SK-N-SH treated with all-trans-retinoic acid at 6 μM for 48 hours (cell line): Measurements from ENCODE around the gene FXR1.
"Not testable (repeated sequence)": the region's sequence is repeated elsewhere in the genome, so short reads cannot be mapped to it uniquely, and the experiment has no call there.

Experiments used
- ATAC-seq: fragments of 200-7000 bp; cut with Tn5 transposase; 3 replicates; pipeline ENCODE4 v1.9.1; 2020; ENCODE audit warnings: mild to moderate bottlenecking, moderate library complexity
- ARNTL ChIP-seq: fragments of 450-650 bp; formaldehyde crosslinking; IDR thresholded peaks from 2 replicates; pipeline ENCODE4 v1.5.0; 2020; ENCODE audit warnings: low read depth, mild to moderate bottlenecking, moderate library complexity, borderline replicate concordance
- BACH2 ChIP-seq: fragments of 250-450 bp; sonication (Bioruptor Pico); IDR thresholded peaks from 2 replicates; pipeline ENCODE4 v1.9.0; 2021; ENCODE audit warnings: mild to moderate bottlenecking, borderline replicate concordance
- CREB5 ChIP-seq: fragments of 250-450 bp; sonication (Bioruptor Pico); IDR thresholded peaks from 2 replicates; pipeline ENCODE4 v1.5.1; 2020; ENCODE audit warnings: low read depth, mild to moderate bottlenecking, moderate library complexity
- CSDC2 ChIP-seq: fragments of 250-450 bp; sonication (Bioruptor Pico); IDR thresholded peaks from 2 replicates; pipeline ENCODE4 v1.5.0; 2020; ENCODE audit warnings: mild to moderate bottlenecking, moderate library complexity
- CSRNP3 ChIP-seq: fragments of 250-450 bp; sonication (Bioruptor Pico); IDR thresholded peaks from 2 replicates; pipeline ENCODE4 v1.5.1; 2021; ENCODE audit warnings: mild to moderate bottlenecking, moderate library complexity
- ESRRG ChIP-seq: fragments of 250-450 bp; sonication (Bioruptor Pico); IDR thresholded peaks from 2 replicates; pipeline ENCODE4 v1.6.1; 2021; ENCODE audit warnings: mild to moderate bottlenecking
- GLIS3 ChIP-seq: fragments of 250-450 bp; sonication (Bioruptor Pico); IDR thresholded peaks from 2 replicates; pipeline ENCODE4 v1.5.0; 2020; ENCODE audit warnings: mild to moderate bottlenecking, moderate library complexity
- ISL1 ChIP-seq: fragments of 250-450 bp; sonication (Bioruptor Pico); IDR thresholded peaks from 2 replicates; pipeline ENCODE4 v2.1.2; 2022; ENCODE audit warnings: mild to moderate bottlenecking, moderate library complexity
- OSR1 ChIP-seq: fragments of 250-450 bp; sonication (Bioruptor Pico); IDR thresholded peaks from 2 replicates; pipeline ENCODE4 v1.8.0; 2022; ENCODE audit warnings: moderate library complexity, mild to moderate bottlenecking, inconsistent platforms
- RARB ChIP-seq: fragments of 250-450 bp; sonication (Bioruptor Pico); IDR thresholded peaks from 2 replicates; pipeline ENCODE4 v1.8.0; 2021; ENCODE audit warnings: mild to moderate bottlenecking, moderate library complexity
- TOX ChIP-seq: fragments of 250-450 bp; sonication (Bioruptor Pico); IDR thresholded peaks from 2 replicates; pipeline ENCODE4 v1.8.0; 2021; ENCODE audit warnings: mild to moderate bottlenecking, moderate library complexity, borderline replicate concordance
- TSHZ2 ChIP-seq: fragments of 250-450 bp; sonication (Bioruptor Pico); IDR thresholded peaks from 2 replicates; pipeline ENCODE4 v1.5.0; 2020; ENCODE audit warnings: mild to moderate bottlenecking, moderate library complexity
- ZC3H10 ChIP-seq: fragments of 250-450 bp; sonication (Bioruptor Pico); IDR thresholded peaks from 2 replicates; pipeline ENCODE4 v1.5.1; 2021; ENCODE audit warnings: mild to moderate bottlenecking, moderate library complexity
- ZFP3 ChIP-seq: fragments of 250-450 bp; sonication (Bioruptor Pico); IDR thresholded peaks from 2 replicates; pipeline ENCODE4 v1.5.0; 2020; ENCODE audit warnings: mild to moderate bottlenecking, moderate library complexity
- ZFP30 ChIP-seq: fragments of 450-650 bp; formaldehyde crosslinking; IDR thresholded peaks from 2 replicates; pipeline ENCODE4 v1.5.0; 2022; ENCODE audit warnings: mild to moderate bottlenecking, moderate library complexity
- ZNF70 ChIP-seq: fragments of 450-650 bp; formaldehyde crosslinking; IDR thresholded peaks from 2 replicates; pipeline ENCODE4 v1.5.0; 2020; ENCODE audit warnings: mild to moderate bottlenecking, moderate library complexity

The FXR1 gene

GRCh38 chr3:180912304-180913296 is at the start of gene FXR1:
FXR1 (plus strand) TSS chr3:180912670; CDS start chr3:180912686, 16 bp downstream.
- TF ChIP-seq ESRRG (CRISPR knock-in tag) (0 out of 2 replicates have a peak, but pooled peaks have one; percentile 23), ZNF70 (CRISPR knock-in tag) (peak; percentile 41; the same call in 1 of the 2 replicates), ZFP30 (no peak)
- ATAC-seq: peak; percentile 100

- no peak for TF ChIP-seq OSR1
- no peak for TF ChIP-seq ZC3H10 (CRISPR knock-in tag)
- no peak for TF ChIP-seq ISL1 (CRISPR knock-in tag)
- no peak for TF ChIP-seq TOX (CRISPR knock-in tag)
- no peak for TF ChIP-seq BACH2 (CRISPR knock-in tag)
- no peak for TF ChIP-seq CREB5 (CRISPR knock-in tag)
- TF ChIP-seq ESRRG (CRISPR knock-in tag): no peak
- no peak for TF ChIP-seq TSHZ2 (CRISPR knock-in tag)
- no peak for TF ChIP-seq CSDC2 (CRISPR knock-in tag)
- TF ChIP-seq CSRNP3: no peak
- TF ChIP-seq RARB: no peak
- no peak for TF ChIP-seq ZFP3
- ATAC-seq: no peak
These were observed 42.3 kb upstream of the FXR1 start for GRCh38 chr3:180870008-180870699.

GRCh38 chr3:180871901-180872300 is 40.6 kb upstream of the FXR1 start:
- ATAC-seq: no peak
- no peak for TF ChIP-seq CSRNP3
- no peak for TF ChIP-seq ARNTL (CRISPR knock-in tag)
- no peak for TF ChIP-seq RARB
- no peak for TF ChIP-seq OSR1

- ATAC-seq: not testable (repeated sequence)
These were observed 40.0 kb upstream of the FXR1 start for GRCh38 chr3:180872430-180872829.

GRCh38 chr3:180875124-180875698 is 37.3 kb upstream of the FXR1 start:
- ATAC-seq: no peak
- TF ChIP-seq GLIS3 (CRISPR knock-in tag): no peak
- no peak for TF ChIP-seq ZNF70 (CRISPR knock-in tag)
- no peak for TF ChIP-seq OSR1
- no peak for TF ChIP-seq ZFP3
- no peak for TF ChIP-seq ZFP30
- TF ChIP-seq, all 23 proteins: peak for 0
